AG04450 (cell line): ENCODE data around the gene DNM3. TPM values are rescaled to one million over a fixed set of nuclear protein-coding genes. Genes with fewer than 3 reads are reported as not detected.
"Not testable (repeated sequence)": the region's sequence is repeated elsewhere in the genome, so short reads cannot be mapped to it uniquely, and the experiment has no call there.

ENCODE experiments used
- CTCF ChIA-PET: fragments of 300-600, 350-600 bp; formaldehyde crosslinking; extraction: SDS; loops from one replicate; lab custom pipeline; 2022; ENCODE audit warnings: antibody characterized with exemption, inconsistent platforms; lab: Charles Lee
- POLR2A ChIA-PET: fragments of 350-600 bp; formaldehyde crosslinking; extraction: SDS; loops from one replicate; lab custom pipeline; 2021; ENCODE audit warnings: antibody characterized with exemption, inconsistent platforms; lab: Yijun Ruan, JAX
- DNase-seq: peaks from one replicate; pipeline ENCODE4 v3.0.0-alpha.2; 2011; ENCODE audit warnings: low read depth, low spot score
- H3K27ac ChIP-seq: one replicate; pipeline ENCODE4 v1.5.1; 2012; ENCODE audit warnings: low read depth, low read length, control low read depth
- H3K27me3 ChIP-seq: one replicate; pipeline ENCODE4 v1.6.0; 2012; ENCODE audit warnings: low read length; ENCODE audit not compliant: control insufficient read depth, insufficient read depth
- H3K4me3 ChIP-seq: 2 replicates; pipeline ENCODE4 v1.5.1; 2011; ENCODE audit warnings: mild to moderate bottlenecking, low read depth, low read length, control low read depth
- H3K9me3 ChIP-seq: 2 replicates; pipeline ENCODE4 v1.5.1; 2012; ENCODE audit warnings: low read length; ENCODE audit not compliant: control insufficient read depth, insufficient read depth
- CTCF ChIP-seq: IDR thresholded peaks from 2 replicates; pipeline ENCODE4 v1.5.1; 2011; ENCODE audit warnings: low read depth, low read length, control low read depth, inconsistent platforms
- polyA plus RNA-seq: library from polyadenylated mRNA; depleted of rRNA; stranded (reverse); fragments of >200 nt; gene quantifications from 2 replicates; pipeline ENCODE4 v1.2.3, GENCODE V29; 2011

The DNM3 gene
- polyA plus RNA-seq, 1 experiment = 0.37 TPM

- H3K27ac ChIP-seq = no peak overlapping the region
- peaks cover 5% of the 10 kb centered on the region; the same call in 1 of the 2 replicates for H3K9me3 ChIP-seq
- CTCF ChIA-PET = no interaction called here
- TF ChIP-seq CTCF = no peak
- DNase-seq = no peak
- no peaks in the 10 kb centered on the region for H3K27me3 ChIP-seq
- no peak overlapping the region for H3K4me3 ChIP-seq
- POLR2A ChIA-PET = no interaction called here
Observed at GRCh38 chr1:172298141-172298540, 456.8 kb downstream of the DNM3 start.

DNA sequence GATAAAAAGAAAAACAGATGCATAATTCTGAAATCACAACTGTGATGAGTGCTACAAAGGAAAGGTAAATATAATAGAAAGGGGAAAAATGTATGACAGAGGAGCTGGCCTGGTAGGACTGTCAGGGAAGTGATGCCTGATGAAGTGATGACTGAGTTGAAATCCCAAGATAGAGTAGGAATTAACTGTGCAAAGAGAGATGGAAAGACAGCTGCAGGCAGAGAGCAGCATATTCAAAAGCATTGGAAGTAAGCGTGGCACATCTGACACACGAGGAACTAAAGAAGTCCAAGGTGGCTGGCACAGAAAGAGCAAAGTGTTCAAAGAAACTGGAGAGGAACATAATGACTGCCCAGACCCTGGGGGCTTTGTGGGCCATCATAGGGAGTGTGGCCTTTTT, 457.6 kb downstream of the DNM3 start:
- peaks cover 5% of the 10 kb centered on the region; the same call in 1 of the 2 replicates for H3K9me3 ChIP-seq
- no peak overlapping the region for H3K27ac ChIP-seq
- no peaks in the 10 kb centered on the region for H3K27me3 ChIP-seq
- no peak overlapping the region for H3K4me3 ChIP-seq
- DNase-seq = no peak
- CTCF ChIA-PET = no interaction called here
- POLR2A ChIA-PET = no interaction called here
- no peak for TF ChIP-seq CTCF

GRCh38 chr1:172299515-172299914, 458.2 kb downstream of the DNM3 start:
- ChIA-PET CTCF (no interaction called here), POLR2A (no interaction called here)
- TF ChIP-seq CTCF = no peak

DNA sequence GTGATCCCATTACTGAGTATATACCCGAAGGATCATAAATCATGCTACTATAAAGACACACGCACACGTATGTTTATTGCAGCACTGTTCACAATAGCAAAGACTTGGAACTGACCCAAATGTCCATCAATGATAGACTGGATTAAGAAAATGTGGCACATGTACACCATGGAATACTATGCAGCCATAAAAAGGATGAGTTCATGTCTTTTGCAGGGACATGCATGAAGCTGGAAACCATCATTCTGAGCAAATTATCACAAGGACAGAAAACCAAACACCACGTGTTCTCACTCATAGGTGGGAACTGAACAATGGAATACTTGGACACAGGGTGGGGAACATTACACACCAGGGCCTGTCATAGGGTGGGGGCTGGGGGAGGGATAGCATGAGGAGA, 466.2 kb downstream of the DNM3 start:
- CTCF ChIA-PET, POLR2A ChIA-PET, DNase-seq: not testable (repeated sequence)

More at GRCh38 chr1:172299515-172299914, 458.2 kb downstream of the DNM3 start:
- H3K9me3 ChIP-seq = peaks cover 5% of the 10 kb centered on the region; the same call in 1 of the 2 replicates
- no peaks in the 10 kb centered on the region for H3K27me3 ChIP-seq
- H3K4me3 ChIP-seq = no peak overlapping the region
- no peak for DNase-seq
- H3K27ac ChIP-seq = no peak overlapping the region

GRCh38 chr1:172308142-172308541, 466.8 kb downstream of the DNM3 start:
- Histone ChIP-seq H3K27ac (no peak overlapping the region), H3K4me3 (no peak overlapping the region), H3K9me3 (no peaks in the 10 kb centered on the region), H3K27me3 (no peaks in the 10 kb centered on the region)
- ChIA-PET CTCF (interaction anchor here (0.7 to 1.5 kb wide), 3 partner anchors 90 to 305 kb away, joined by 3 to 5 read pairs (median 4); no protein-coding TSS in a partner anchor), POLR2A (no interaction called here)
- no peak for DNase-seq
- no peak for TF ChIP-seq CTCF

More for the DNA sequence above, 466.2 kb downstream of the DNM3 start:
- H3K27ac ChIP-seq, H3K27me3 ChIP-seq, H3K4me3 ChIP-seq, H3K9me3 ChIP-seq: not testable (repeated sequence)
